IMR-90 (cell line): ENCODE measurements around the gene TGFB2. TPM values are rescaled to one million over a fixed set of nuclear protein-coding genes. Genes with fewer than 3 reads are reported as not detected.

ENCODE experiments used
- ATAC-seq: fragments of 200-7000 bp; cut with Tn5 transposase; 2 replicates; pipeline ENCODE4 v1.9.1; 2020; ENCODE audit warnings: low read depth, mild to moderate bottlenecking, moderate library complexity
- BruUV-seq: library from RNA; stranded (reverse); fragments of 400-500 nt; replicated peaks from 2 replicates; lab custom pipeline; 2021; lab: Mats Ljungman, UMichigan
- CTCF ChIA-PET: fragments of 300-600 bp; formaldehyde crosslinking; extraction: SDS; loops from one replicate; lab custom pipeline; 2021; ENCODE audit warnings: antibody characterized with exemption; lab: Yijun Ruan, JAX
- POLR2A ChIA-PET: fragments of 300-600 bp; sonication (Branson Sonifier 250); formaldehyde crosslinking; loops from one replicate; lab custom pipeline; 2022; ENCODE audit warnings: antibody characterized with exemption; ENCODE audit not compliant: unreplicated experiment; lab: Charles Lee
- DNase-seq: peaks from one replicate; pipeline ENCODE4 v3.0.0; 2013
- H2AFZ ChIP-seq: replicated peaks from 2 replicates; pipeline ENCODE3; 2013; ENCODE audit warnings: low read length, mild to moderate bottlenecking; ENCODE audit not compliant: poor library complexity
- H2AK5ac ChIP-seq: 2 replicates; pipeline ENCODE4 v1.6.1; 2013; ENCODE audit warnings: low read depth, low read length, inconsistent platforms
- H2AK9ac ChIP-seq: replicated peaks from 2 replicates; pipeline ENCODE3; 2013; ENCODE audit warnings: mild to moderate bottlenecking, low read depth, low read length, moderate library complexity; ENCODE audit not compliant: poor library complexity
- H2BK120ac ChIP-seq: 2 replicates; pipeline ENCODE4 v1.6.1; 2013; ENCODE audit warnings: low read depth, low read length, inconsistent platforms
- H2BK15ac ChIP-seq: 3 replicates; pipeline ENCODE4 v1.6.1; 2013; ENCODE audit warnings: low read depth, low read length, inconsistent platforms
- H2BK20ac ChIP-seq: 2 replicates; pipeline ENCODE4 v1.6.1; 2013; ENCODE audit warnings: low read depth, mild to moderate bottlenecking, inconsistent platforms, low read length, moderate library complexity
- H2BK5ac ChIP-seq: 2 replicates; pipeline ENCODE4 v1.6.1; 2013; ENCODE audit warnings: mild to moderate bottlenecking, low read depth, low read length, inconsistent platforms; ENCODE audit not compliant: poor library complexity, severe bottlenecking
- H3K14ac ChIP-seq: replicated peaks from 2 replicates; pipeline ENCODE4 v1.6.1; 2013; ENCODE audit warnings: low read depth, low read length, inconsistent platforms
- H3K18ac ChIP-seq: 2 replicates; pipeline ENCODE4 v1.6.1; 2013; ENCODE audit warnings: low read depth, low read length, control low read depth
- H3K23ac ChIP-seq: 2 replicates; pipeline ENCODE4 v1.6.1; 2013; ENCODE audit warnings: low read depth, low read length, inconsistent platforms
- H3K27ac ChIP-seq: 2 replicates; pipeline ENCODE4 v1.5.1; 2013; ENCODE audit warnings: mild to moderate bottlenecking, control low read depth, low read length; ENCODE audit not compliant: insufficient read depth
- H3K27me3 ChIP-seq: 2 replicates; pipeline ENCODE4 v1.6.1; 2013; ENCODE audit warnings: low read length; ENCODE audit not compliant: control insufficient read depth, insufficient read depth
- H3K36me3 ChIP-seq: 2 replicates; pipeline ENCODE4 v1.6.1; 2013; ENCODE audit warnings: low read length, mixed read lengths; ENCODE audit not compliant: control insufficient read depth, insufficient read depth
- H3K4ac ChIP-seq: 2 replicates; pipeline ENCODE4 v1.6.1; 2013; ENCODE audit warnings: low read depth, low read length, inconsistent platforms
- H3K4me1 ChIP-seq: 2 replicates; pipeline ENCODE4 v1.6.1; 2013; ENCODE audit warnings: low read length, mixed read lengths; ENCODE audit not compliant: control insufficient read depth, insufficient read depth
- H3K4me2 ChIP-seq: 2 replicates; pipeline ENCODE4 v1.6.1; 2013; ENCODE audit warnings: low read depth, mild to moderate bottlenecking, control low read depth, low read length, moderate library complexity
- H3K4me3 ChIP-seq: 2 replicates; pipeline ENCODE4 v1.5.1; 2013; ENCODE audit warnings: low read depth, mild to moderate bottlenecking, control low read depth, low read length, moderate library complexity; ENCODE audit not compliant: insufficient read depth
- H3K56ac ChIP-seq: 2 replicates; pipeline ENCODE4 v1.6.1; 2013; ENCODE audit warnings: low read length, inconsistent platforms; ENCODE audit not compliant: insufficient read depth; ENCODE audit errors: extremely low read depth
- H3K79me1 ChIP-seq, 2 experiments: 2 replicates each; pipeline ENCODE4 v1.6.1; 2013; ENCODE audit warnings: low read length in 2 of 2, inconsistent platforms in 1 of 2, low read depth in 1 of 2
- H3K9ac ChIP-seq: 2 replicates; pipeline ENCODE4 v1.6.1; 2013; ENCODE audit warnings: low read depth, low read length, control low read depth
- H3K9me1 ChIP-seq: 2 replicates; pipeline ENCODE4 v1.6.1; 2013; ENCODE audit warnings: low read length, inconsistent platforms; ENCODE audit not compliant: insufficient read depth
- H3K9me3 ChIP-seq: 2 replicates; pipeline ENCODE4 v1.6.1; 2013; ENCODE audit warnings: low read length; ENCODE audit not compliant: control insufficient read depth, insufficient read depth
- H4K20me1 ChIP-seq: 2 replicates; pipeline ENCODE4 v1.6.1; 2013; ENCODE audit warnings: low read length, inconsistent platforms; ENCODE audit not compliant: insufficient read depth
- H4K5ac ChIP-seq: 2 replicates; pipeline ENCODE4 v1.6.1; 2013; ENCODE audit warnings: mild to moderate bottlenecking, low read depth, low read length, control low read depth
- H4K8ac ChIP-seq, 2 experiments: 2 replicates each; pipeline ENCODE4 v1.6.1; 2013; ENCODE audit warnings: low read depth in 2 of 2, low read length in 2 of 2, control low read depth in 1 of 2, inconsistent platforms in 1 of 2
- H4K91ac ChIP-seq: 2 replicates; pipeline ENCODE4 v1.6.1; 2013; ENCODE audit warnings: low read depth, low read length, inconsistent platforms; ENCODE audit not compliant: insufficient read depth
- BHLHE40 ChIP-seq: fragments of 150-350 bp; IDR thresholded peaks from 2 replicates; pipeline ENCODE4 v1.6.1; 2016; ENCODE audit warnings: mild to moderate bottlenecking, low read depth, low read length
- CEBPB ChIP-seq: IDR thresholded peaks from 2 replicates; pipeline ENCODE4 v1.6.1; 2012; ENCODE audit warnings: low read depth, low read length, improper control_type of control experiment
- CHD1 ChIP-seq: IDR thresholded peaks from 2 replicates; pipeline ENCODE4 v1.6.1; 2012; ENCODE audit warnings: low read depth, low read length, improper control_type of control experiment
- ELK1 ChIP-seq: fragments of 150-350 bp; IDR thresholded peaks from 2 replicates; pipeline ENCODE4 v1.6.1; 2016; ENCODE audit warnings: low read depth, mild to moderate bottlenecking, low read length, moderate library complexity, borderline replicate concordance
- FOS ChIP-seq: fragments of 150-350 bp; IDR thresholded peaks from 2 replicates; pipeline ENCODE4 v1.6.1; 2016; ENCODE audit warnings: low read depth, low read length
- MAFK ChIP-seq: IDR thresholded peaks from 2 replicates; pipeline ENCODE4 v1.6.1; 2012; ENCODE audit warnings: low read depth, low read length, improper control_type of control experiment
- MAZ ChIP-seq: IDR thresholded peaks from 2 replicates; pipeline ENCODE4 v1.6.1; 2012; ENCODE audit warnings: low read depth, mild to moderate bottlenecking, low read length, improper control_type of control experiment, moderate library complexity, borderline replicate concordance
- MXI1 ChIP-seq: IDR thresholded peaks from 2 replicates; pipeline ENCODE4 v1.6.1; 2012; ENCODE audit warnings: low read depth, mild to moderate bottlenecking, low read length, moderate library complexity, borderline replicate concordance
- NFE2L2 ChIP-seq: fragments of 150-350 bp; IDR thresholded peaks from 2 replicates; pipeline ENCODE4 v1.6.1; 2016; ENCODE audit warnings: low read depth, mild to moderate bottlenecking, low read length
- POLR2A ChIP-seq: IDR thresholded peaks from 2 replicates; pipeline ENCODE4 v1.6.1; 2012; ENCODE audit warnings: mild to moderate bottlenecking, low read depth, low read length
- RCOR1 ChIP-seq: IDR thresholded peaks from 2 replicates; pipeline ENCODE4 v1.6.1; 2012; ENCODE audit warnings: mild to moderate bottlenecking, low read length, improper control_type of control experiment; ENCODE audit not compliant: insufficient replicate concordance
- SMC3 ChIP-seq: fragments of 150-350 bp; IDR thresholded peaks from 2 replicates; pipeline ENCODE4 v1.6.1; 2016; ENCODE audit warnings: low read depth, mild to moderate bottlenecking, antibody characterized with exemption, low read length, moderate library complexity
- USF2 ChIP-seq: fragments of 150-350 bp; IDR thresholded peaks from 2 replicates; pipeline ENCODE4 v1.6.1; 2017; ENCODE audit warnings: mild to moderate bottlenecking, antibody characterized with exemption, low read length, low read depth
- WGBS, 2 experiments: methylation state at CpG; one replicate each; pipeline versions ENCODE4 v1.1.5 to v1.1.7; 2013; ENCODE audit warnings: missing lambda C conversion rate in 2 of 2; ENCODE audit not compliant: insufficient read length in 1 of 2; ENCODE audit errors: extremely low coverage in 2 of 2; 5-methylcytosine and 5-hydroxymethylcytosine counted together
- dilution Hi-C: fragments of 300-500 bp; cut with HindIII; formaldehyde crosslinking; loops from one replicate; pipeline ENCODE4 v1.14.3; 2018; ENCODE audit warnings: low sequenced_read_pairs; ENCODE audit not compliant: unreplicated experiment
- in situ Hi-C: fragments of 300-500 bp; cut with MboI; formaldehyde crosslinking; loops from 3 replicates; pipeline ENCODE4 v1.14.3; 2019; ENCODE audit warnings: low sequenced_read_pairs, inconsistent platforms, mixed read lengths
- intact Hi-C: fragments of 100-400 bp; cut with micrococcal nuclease; formaldehyde crosslinking; loops from 2 replicates; pipeline ENCODE4 v1.10.0; 2022
- polyA plus RNA-seq, 3 experiments: library from polyadenylated mRNA; depleted of rRNA; stranded (reverse); fragments of >200 nt; gene quantifications; 2 replicates each; pipeline ENCODE4 v1.2.3, GENCODE V29; 2012; ENCODE audit warnings: low replicate concordance in 1 of 3
- total RNA-seq: library from RNA; depleted of rRNA; stranded (reverse); fragments of >200 nt; gene quantifications from 2 replicates; pipeline ENCODE4 v1.2.3, GENCODE V29; 2012

TGFB2 gene
- total and polyA plus RNA-seq, 2 of the 4 experiments (the other 2 are of a cell fraction): 3.7 to 3.8 TPM

GRCh38 chr1:218301217-218301616, 43.9 kb upstream of the TGFB2 start:
- Histone ChIP-seq H4K8ac (no peak overlapping the region), H4K20me1 (no peaks in the 10 kb centered on the region), H3K4me3 (no peak overlapping the region), H2AK9ac (no peak overlapping the region), H3K36me3 (no peaks in the 10 kb centered on the region), H3K27me3 (no peaks in the 10 kb centered on the region), H3K27ac (no peak overlapping the region), H4K5ac (no peak overlapping the region), H3K18ac (no peak overlapping the region), H3K4me1 (peaks cover 2% of the 10 kb centered on the region; the same call in 1 of the 2 replicates), H2BK5ac (no peak overlapping the region), H3K4me2 (no peak overlapping the region), H3K9me3 (no peaks in the 10 kb centered on the region), H3K56ac (no peak overlapping the region), H3K9me1 (no peaks in the 10 kb centered on the region), H2AFZ (no peak overlapping the region), H2BK20ac (no peak overlapping the region), H3K4ac (no peak overlapping the region), H3K79me1 (peaks cover 13 to 23% of the 10 kb centered on the region in 2 experiments; a peak in 3 of 4 replicates), H2BK15ac (no peak overlapping the region), H3K23ac (no peak overlapping the region), H3K9ac (no peak overlapping the region), H3K14ac (no peak overlapping the region), H4K91ac (no peak overlapping the region), H2AK5ac (no peak overlapping the region), H2BK120ac (no peak overlapping the region)
- intact Hi-C loops (no loop called here), in situ Hi-C loops (no loop called here), dilution Hi-C loops (no loop called here)
- no peak for TF ChIP-seq BHLHE40
- no peak for TF ChIP-seq MAFK
- no peak for TF ChIP-seq MXI1
- no peak for TF ChIP-seq RCOR1
- TF ChIP-seq POLR2A: no peak
- no peak for TF ChIP-seq ELK1
- TF ChIP-seq NFE2L2: no peak
- TF ChIP-seq MAZ: no peak
- TF ChIP-seq CHD1: no peak
- TF ChIP-seq SMC3: no peak
- no peak for TF ChIP-seq CEBPB
- no peak for TF ChIP-seq FOS
- TF ChIP-seq USF2: no peak
- ChIA-PET CTCF (no interaction called here), POLR2A (no interaction called here)
- BruUV-seq: no TSS peak
- WGBS, 2 experiments: no CpG with 5 or more reads among the region's 1 CpG
- DNase-seq (no peak), ATAC-seq (no peak)
